GM21360 (cell line): ENCODE results near the gene ZNRF1.
A peak's percentile ranks its signal among the peaks of the same experiment; 100 is the strongest.

Experiments
- ATAC-seq: cut with Tn5 transposase; IDR thresholded peaks from one replicate; pipeline ENCODE4 v1.9.1; 2021; ENCODE audit warnings: mild to moderate bottlenecking, moderate library complexity; ENCODE audit not compliant: unreplicated experiment

Gene ZNRF1

GRCh38 chr16:75138636-75139035 is 139.8 kb downstream of the ZNRF1 start:
- ATAC-seq = no peak

- ATAC-seq = no peak
Observed at GRCh38 chr16:75139498-75139897, 140.7 kb downstream of the ZNRF1 start.

GRCh38 chr16:75143941-75144340 is 145.1 kb downstream of the ZNRF1 start:
- ATAC-seq = no peak

DNA sequence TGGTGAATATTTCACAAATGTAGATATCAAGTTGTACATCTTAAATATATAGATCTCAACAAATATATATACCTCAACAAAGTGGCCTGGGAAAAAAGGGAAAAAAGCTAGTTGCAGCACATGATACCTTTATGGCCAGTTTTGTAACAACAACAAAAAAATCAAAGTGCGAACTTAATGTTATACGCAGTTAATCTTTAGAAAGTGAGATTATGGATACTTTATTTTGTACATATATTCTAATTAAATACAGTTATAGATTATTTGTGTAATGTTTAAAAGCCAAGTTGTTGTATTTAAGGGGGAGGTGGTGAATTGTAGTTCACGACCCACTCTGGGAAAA is 149.1 kb downstream of the ZNRF1 start:
- no peak for ATAC-seq

GRCh38 chr16:75148311-75149195 is 149.7 kb downstream of the ZNRF1 start, which contains the start of gene ZFP1:
Gene ZFP1, plus strand, starts transcription at chr16:75148524. Its CDS starts 4,428 bp downstream, at chr16:75152952.
- ATAC-seq = peak; percentile 71

GRCh38 chr16:75151798-75152197 is 153.0 kb downstream of the ZNRF1 start:
- no peak for ATAC-seq

GRCh38 chr16:75152635-75153034 is 153.8 kb downstream of the ZNRF1 start:
- ATAC-seq = no peak

DNA sequence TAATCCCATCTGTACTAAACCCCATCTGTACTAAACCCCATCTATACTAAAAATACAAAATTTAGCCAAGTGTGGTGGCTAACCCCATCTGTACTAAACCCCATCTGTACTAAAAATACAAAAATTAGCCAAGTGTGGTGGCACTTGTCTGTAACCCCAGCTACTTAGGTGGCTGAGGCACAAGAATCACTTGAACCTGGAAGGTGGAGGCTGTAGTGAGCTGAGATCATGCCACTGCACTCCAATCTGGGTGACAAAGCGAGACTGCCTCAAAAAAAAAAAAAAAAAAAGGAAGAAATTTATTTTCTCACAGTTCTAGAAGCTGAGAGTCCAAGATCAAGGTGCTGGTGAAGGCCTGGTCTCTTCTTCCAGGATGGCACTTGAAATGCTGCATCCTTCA is 161.6 kb downstream of the ZNRF1 start:
- no peak for ATAC-seq
